Parathyroid adenoma (tissue), 2 donors: ENCODE measurements around the gene TTLL13.

Source experiments
- H2AFZ ChIP-seq: fragments of 300-600 bp; sonication (generic); one replicate; pipeline ENCODE4 v1.7.0; 2017; ENCODE audit warnings: antibody characterized with exemption, mild to moderate bottlenecking
- H3K27ac ChIP-seq: fragments of 300-600 bp; sonication (generic); one replicate; pipeline ENCODE4 v1.7.0; 2017
- H3K27me3 ChIP-seq: fragments of 300-600 bp; sonication (generic); one replicate; pipeline ENCODE4 v1.7.0; 2017; ENCODE audit warnings: low read length; ENCODE audit not compliant: control insufficient read depth, insufficient read depth
- H3K36me3 ChIP-seq: fragments of 300-600 bp; sonication (generic); one replicate; pipeline ENCODE4 v1.7.0; 2017; ENCODE audit warnings: low read length; ENCODE audit not compliant: control insufficient read depth, insufficient read depth
- H3K4me1 ChIP-seq: fragments of 300-600 bp; sonication (generic); one replicate; pipeline ENCODE4 v1.7.0; 2017; ENCODE audit warnings: control low read depth
- H3K4me2 ChIP-seq: fragments of 300-600 bp; sonication (generic); one replicate; pipeline ENCODE4 v1.7.0; 2017; ENCODE audit warnings: low read length
- H3K4me3 ChIP-seq: fragments of 300-600 bp; sonication (generic); one replicate; pipeline ENCODE4 v1.7.0; 2017; ENCODE audit warnings: low read depth, low read length
- H3K79me2 ChIP-seq: fragments of 300-600 bp; sonication (generic); one replicate; pipeline ENCODE4 v1.7.0; 2017; ENCODE audit warnings: control low read depth
- H3K9ac ChIP-seq: fragments of 300-600 bp; sonication (generic); one replicate; pipeline ENCODE4 v1.7.0; 2017; ENCODE audit warnings: mild to moderate bottlenecking
- H3K9me3 ChIP-seq: fragments of 300-600 bp; sonication (generic); one replicate; pipeline ENCODE4 v1.7.0; 2017; ENCODE audit warnings: low read length; ENCODE audit not compliant: control insufficient read depth
- TF ChIP-seq, protein P1 (sequence below): fragments of 300-600 bp; sonication (generic); IDR thresholded peaks from one replicate; pipeline ENCODE4 v1.7.0; 2017; ENCODE audit warnings: antibody characterized with exemption, mild to moderate bottlenecking
- donor health status: primary hyperparathyroidism.

Gene TTLL13

GRCh38 chr15:90241343-90242192 lies 7.8 kb upstream of the TTLL13 start:
- H3K27me3 ChIP-seq = no peaks in the 10 kb centered on the region
- H3K9ac ChIP-seq = no peak overlapping the region
- no peaks in the 10 kb centered on the region for H3K36me3 ChIP-seq
- H3K4me2 ChIP-seq = no peak overlapping the region
- TF ChIP-seq, protein P1, sequence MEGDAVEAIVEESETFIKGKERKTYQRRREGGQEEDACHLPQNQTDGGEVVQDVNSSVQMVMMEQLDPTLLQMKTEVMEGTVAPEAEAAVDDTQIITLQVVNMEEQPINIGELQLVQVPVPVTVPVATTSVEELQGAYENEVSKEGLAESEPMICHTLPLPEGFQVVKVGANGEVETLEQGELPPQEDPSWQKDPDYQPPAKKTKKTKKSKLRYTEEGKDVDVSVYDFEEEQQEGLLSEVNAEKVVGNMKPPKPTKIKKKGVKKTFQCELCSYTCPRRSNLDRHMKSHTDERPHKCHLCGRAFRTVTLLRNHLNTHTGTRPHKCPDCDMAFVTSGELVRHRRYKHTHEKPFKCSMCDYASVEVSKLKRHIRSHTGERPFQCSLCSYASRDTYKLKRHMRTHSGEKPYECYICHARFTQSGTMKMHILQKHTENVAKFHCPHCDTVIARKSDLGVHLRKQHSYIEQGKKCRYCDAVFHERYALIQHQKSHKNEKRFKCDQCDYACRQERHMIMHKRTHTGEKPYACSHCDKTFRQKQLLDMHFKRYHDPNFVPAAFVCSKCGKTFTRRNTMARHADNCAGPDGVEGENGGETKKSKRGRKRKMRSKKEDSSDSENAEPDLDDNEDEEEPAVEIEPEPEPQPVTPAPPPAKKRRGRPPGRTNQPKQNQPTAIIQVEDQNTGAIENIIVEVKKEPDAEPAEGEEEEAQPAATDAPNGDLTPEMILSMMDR = no peak
- H3K4me3 ChIP-seq = no peak overlapping the region
- no peak overlapping the region for H3K27ac ChIP-seq
- no peaks in the 10 kb centered on the region for H3K4me1 ChIP-seq
- no peaks in the 10 kb centered on the region for H3K9me3 ChIP-seq
- no peak overlapping the region for H2AFZ ChIP-seq
- H3K79me2 ChIP-seq = no peaks in the 10 kb centered on the region

DNA sequence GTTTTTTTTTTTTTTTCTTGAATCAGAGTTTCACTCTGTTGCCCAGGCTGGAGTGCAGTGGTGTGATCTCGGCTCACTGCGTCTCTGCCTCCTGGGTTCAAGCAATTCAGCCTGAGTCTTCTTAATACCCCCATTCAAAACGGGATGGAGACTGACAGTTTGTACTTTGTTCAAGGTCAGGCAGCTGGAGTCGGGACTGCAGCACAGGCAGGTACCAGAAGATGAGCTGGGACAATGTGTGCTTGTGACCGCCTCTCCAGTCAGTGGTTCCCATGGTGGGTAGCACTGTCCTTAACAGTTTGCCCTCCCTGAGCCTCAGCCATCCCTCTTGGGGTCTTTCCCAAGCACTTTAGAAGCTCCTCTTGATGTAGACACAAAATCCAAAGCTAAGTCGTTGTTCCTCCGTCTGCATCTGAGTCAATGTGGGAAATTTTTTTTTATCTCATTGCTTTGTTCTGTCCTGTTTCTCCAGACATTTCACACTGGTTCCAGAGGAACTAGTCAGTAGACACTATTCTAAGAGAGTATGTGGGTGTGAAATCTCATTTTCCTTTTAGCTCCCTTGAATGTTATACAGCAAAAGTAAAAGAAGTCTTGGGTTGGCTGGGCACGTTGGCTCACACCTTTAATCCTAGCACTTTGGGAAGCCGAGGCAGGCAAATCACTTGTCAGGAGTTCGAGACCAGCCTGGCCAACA lies 5.3 kb upstream of the TTLL13 start:
- H3K4me1 ChIP-seq = no peaks in the 10 kb centered on the region
- no peak overlapping the region for H3K4me3 ChIP-seq

GRCh38 chr15:90248789-90249202 lies 560 bp upstream of the TTLL13 start:
- Histone ChIP-seq H3K36me3 (no peaks in the 10 kb centered on the region), H3K4me2 (peak overlapping the region; percentile 93), H3K27ac (no peak overlapping the region), H3K9ac (no peak overlapping the region), H2AFZ (peak overlapping the region; percentile 90), H3K4me1 (no peaks in the 10 kb centered on the region), H3K9me3 (no peaks in the 10 kb centered on the region), H3K4me3 (no peak overlapping the region), H3K27me3 (no peaks in the 10 kb centered on the region), H3K79me2 (no peaks in the 10 kb centered on the region)
- TF ChIP-seq, protein P1 = no peak

More for the DNA sequence above, 5.3 kb upstream of the TTLL13 start:
- H3K4me2 ChIP-seq = no peak overlapping the region
- no peaks in the 10 kb centered on the region for H3K36me3 ChIP-seq
- H3K79me2 ChIP-seq = no peaks in the 10 kb centered on the region
- no peak overlapping the region for H3K9ac ChIP-seq
- H3K9me3 ChIP-seq = no peaks in the 10 kb centered on the region
- no peaks in the 10 kb centered on the region for H3K27me3 ChIP-seq
- TF ChIP-seq, protein P1 = no peak
- no peak overlapping the region for H2AFZ ChIP-seq
- no peak overlapping the region for H3K27ac ChIP-seq

- no peaks in the 10 kb centered on the region for H3K36me3 ChIP-seq
- no peaks in the 10 kb centered on the region for H3K9me3 ChIP-seq
- H3K4me1 ChIP-seq = no peaks in the 10 kb centered on the region
- no peak overlapping the region for H3K27ac ChIP-seq
- H3K27me3 ChIP-seq = no peaks in the 10 kb centered on the region
- H2AFZ ChIP-seq = no peak overlapping the region
- no peak overlapping the region for H3K4me3 ChIP-seq
- TF ChIP-seq, protein P1 = no peak
- H3K9ac ChIP-seq = no peak overlapping the region
- no peak overlapping the region for H3K4me2 ChIP-seq
- no peaks in the 10 kb centered on the region for H3K79me2 ChIP-seq
Measured at GRCh38 chr15:90257776-90258175, 8.4 kb downstream of the TTLL13 start.
